OCI-LY1 (cell line): ENCODE measurements around the gene FAM76B.

ENCODE experiments used
- EZH2 ChIP-seq: fragments of 200-600 bp; sonication (generic), shearing (Covaris generic); IDR thresholded peaks from 2 replicates; pipeline ENCODE4 v1.8.0; 2017; ENCODE audit warnings: borderline replicate concordance, mixed run types, mild to moderate bottlenecking, antibody characterized with exemption, low read length, moderate library complexity, mixed read lengths
- TF ChIP-seq, protein P1 (sequence below): fragments of 200-600 bp; sonication (generic), shearing (Covaris generic); IDR thresholded peaks from 2 replicates; pipeline ENCODE4 v1.5.1; 2017; ENCODE audit warnings: mild to moderate bottlenecking, antibody characterized with exemption, low read length, moderate library complexity, mixed read lengths

DNA sequence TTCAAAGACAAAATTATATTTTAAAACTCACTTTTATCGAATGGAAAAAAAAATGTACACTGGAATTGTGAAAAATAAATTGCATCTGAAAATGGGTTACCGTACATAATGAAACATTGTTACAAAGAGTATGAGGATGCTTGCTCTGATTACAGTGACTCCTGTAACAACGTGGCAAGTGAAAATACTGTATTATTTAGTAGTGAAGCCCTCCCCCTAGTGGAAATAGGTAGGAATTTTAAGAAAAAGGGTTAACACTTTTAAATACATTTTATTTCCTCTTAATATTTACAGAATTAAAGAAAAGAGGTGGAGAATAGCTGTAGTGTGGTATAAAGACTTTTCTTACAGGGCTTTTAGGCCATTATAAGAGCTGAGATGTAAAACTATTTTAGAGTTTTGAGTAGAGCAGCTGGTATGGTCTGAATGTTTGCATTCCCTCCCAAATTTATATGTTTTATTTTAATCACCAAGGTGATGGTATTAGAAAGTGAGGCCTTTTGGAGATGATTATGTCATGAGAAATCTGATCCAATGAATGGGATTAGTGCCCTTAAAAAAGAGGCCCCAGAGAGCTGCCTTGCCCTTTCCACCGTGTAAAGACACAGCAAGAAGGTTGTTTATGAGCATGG lies 25.2 kb downstream of the FAM76B start:
- no peak for TF ChIP-seq EZH2
- TF ChIP-seq, protein P1, sequence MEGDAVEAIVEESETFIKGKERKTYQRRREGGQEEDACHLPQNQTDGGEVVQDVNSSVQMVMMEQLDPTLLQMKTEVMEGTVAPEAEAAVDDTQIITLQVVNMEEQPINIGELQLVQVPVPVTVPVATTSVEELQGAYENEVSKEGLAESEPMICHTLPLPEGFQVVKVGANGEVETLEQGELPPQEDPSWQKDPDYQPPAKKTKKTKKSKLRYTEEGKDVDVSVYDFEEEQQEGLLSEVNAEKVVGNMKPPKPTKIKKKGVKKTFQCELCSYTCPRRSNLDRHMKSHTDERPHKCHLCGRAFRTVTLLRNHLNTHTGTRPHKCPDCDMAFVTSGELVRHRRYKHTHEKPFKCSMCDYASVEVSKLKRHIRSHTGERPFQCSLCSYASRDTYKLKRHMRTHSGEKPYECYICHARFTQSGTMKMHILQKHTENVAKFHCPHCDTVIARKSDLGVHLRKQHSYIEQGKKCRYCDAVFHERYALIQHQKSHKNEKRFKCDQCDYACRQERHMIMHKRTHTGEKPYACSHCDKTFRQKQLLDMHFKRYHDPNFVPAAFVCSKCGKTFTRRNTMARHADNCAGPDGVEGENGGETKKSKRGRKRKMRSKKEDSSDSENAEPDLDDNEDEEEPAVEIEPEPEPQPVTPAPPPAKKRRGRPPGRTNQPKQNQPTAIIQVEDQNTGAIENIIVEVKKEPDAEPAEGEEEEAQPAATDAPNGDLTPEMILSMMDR, result peak; percentile 59
